Loucy (cell line): Measurements from ENCODE around the gene MTFR2.

Source experiments
- H2AFZ ChIP-seq: fragments of 200-600 bp; sonication (generic); 2 replicates; pipeline ENCODE4 v1.6.0; 2016; ENCODE audit warnings: antibody characterized with exemption, mild to moderate bottlenecking, low read length, moderate library complexity
- H3F3A ChIP-seq: fragments of 200-600 bp; 2 replicates; pipeline ENCODE4 v1.6.0; 2016; ENCODE audit warnings: antibody characterized with exemption, low read depth, mild to moderate bottlenecking
- H3K27me3 ChIP-seq: fragments of 200-600 bp; sonication (generic); 2 replicates; pipeline ENCODE4 v1.6.1; 2014; ENCODE audit warnings: low read length, mild to moderate bottlenecking; ENCODE audit not compliant: insufficient read depth, poor library complexity, severe bottlenecking
- H3K36me3 ChIP-seq: fragments of 200-600 bp; sonication (generic); 2 replicates; pipeline ENCODE4 v1.6.1; 2016; ENCODE audit warnings: low read length; ENCODE audit not compliant: insufficient read depth
- H3K4me1 ChIP-seq: fragments of 200-600 bp; sonication (generic); 2 replicates; pipeline ENCODE4 v1.5.1; 2014; ENCODE audit warnings: low read length, mild to moderate bottlenecking; ENCODE audit not compliant: insufficient read depth, poor library complexity, severe bottlenecking
- H3K4me2 ChIP-seq: fragments of 200-600 bp; sonication (generic); 2 replicates; pipeline ENCODE4 v1.6.0; 2014; ENCODE audit warnings: antibody characterized with exemption, low read length, low read depth, mild to moderate bottlenecking; ENCODE audit not compliant: poor library complexity, severe bottlenecking
- H3K4me3 ChIP-seq: fragments of 200-600 bp; sonication (generic); 2 replicates; pipeline ENCODE4 v1.5.1; 2014; ENCODE audit warnings: low read length, mild to moderate bottlenecking, mixed read lengths; ENCODE audit not compliant: poor library complexity, severe bottlenecking
- H3K79me2 ChIP-seq: fragments of 200-600 bp; sonication (generic); 2 replicates; pipeline ENCODE4 v1.6.1; 2014; ENCODE audit warnings: low read length; ENCODE audit not compliant: insufficient read depth
- H3K9ac ChIP-seq: fragments of 200-600 bp; sonication (generic); 2 replicates; pipeline ENCODE4 v1.6.0; 2014; ENCODE audit warnings: mild to moderate bottlenecking, low read depth, low read length, moderate library complexity; ENCODE audit not compliant: poor library complexity, severe bottlenecking
- H3K9me2 ChIP-seq: fragments of 200-600 bp; sonication (generic); replicated peaks from 2 replicates; pipeline ENCODE4 v1.6.1; 2016; ENCODE audit warnings: low read depth, low read length, mixed read lengths
- H3K9me3 ChIP-seq: fragments of 200-600 bp; sonication (generic); 2 replicates; pipeline ENCODE4 v1.6.1; 2014; ENCODE audit warnings: mild to moderate bottlenecking, antibody characterized with exemption, low read length, low read depth; ENCODE audit not compliant: insufficient read depth
- H4K20me1 ChIP-seq: fragments of 200-600 bp; sonication (generic); 2 replicates; pipeline ENCODE4 v1.6.0; 2014; ENCODE audit warnings: antibody characterized with exemption, low read length, mild to moderate bottlenecking; ENCODE audit not compliant: insufficient read depth, poor library complexity, severe bottlenecking
- EZH2phosphoT487 ChIP-seq: fragments of 200-600 bp; IDR thresholded peaks from 2 replicates; pipeline ENCODE4 v1.6.1; 2018; ENCODE audit warnings: antibody characterized with exemption, mild to moderate bottlenecking, moderate library complexity, borderline replicate concordance
- TF ChIP-seq, protein P1 (sequence below): fragments of 200-600 bp; sonication (generic); conservative IDR thresholded peaks from 2 replicates; pipeline ENCODE4 v1.5.1; 2014; ENCODE audit warnings: mild to moderate bottlenecking, antibody characterized with exemption, low read length

MTFR2 gene

GRCh38 chr6:136236466-136237293 lies 13.4 kb downstream of the MTFR2 start:
- Histone ChIP-seq H2AFZ (no peak overlapping the region), H3K4me1 (peaks cover 15% of the 10 kb centered on the region), H3K4me2 (peak overlapping the region; percentile 63), H3K36me3 (peaks cover 16% of the 10 kb centered on the region), H3F3A (no peaks in the 10 kb centered on the region), H4K20me1 (no peaks in the 10 kb centered on the region), H3K27me3 (no peaks in the 10 kb centered on the region), H3K79me2 (no peaks in the 10 kb centered on the region), H3K4me3 (peak overlapping the region; percentile 35), H3K9me2 (no peaks in the 10 kb centered on the region), H3K9ac (peak overlapping the region; percentile 20), H3K9me3 (no peaks in the 10 kb centered on the region)
- TF ChIP-seq EZH2phosphoT487: no peak
- TF ChIP-seq, protein P1, sequence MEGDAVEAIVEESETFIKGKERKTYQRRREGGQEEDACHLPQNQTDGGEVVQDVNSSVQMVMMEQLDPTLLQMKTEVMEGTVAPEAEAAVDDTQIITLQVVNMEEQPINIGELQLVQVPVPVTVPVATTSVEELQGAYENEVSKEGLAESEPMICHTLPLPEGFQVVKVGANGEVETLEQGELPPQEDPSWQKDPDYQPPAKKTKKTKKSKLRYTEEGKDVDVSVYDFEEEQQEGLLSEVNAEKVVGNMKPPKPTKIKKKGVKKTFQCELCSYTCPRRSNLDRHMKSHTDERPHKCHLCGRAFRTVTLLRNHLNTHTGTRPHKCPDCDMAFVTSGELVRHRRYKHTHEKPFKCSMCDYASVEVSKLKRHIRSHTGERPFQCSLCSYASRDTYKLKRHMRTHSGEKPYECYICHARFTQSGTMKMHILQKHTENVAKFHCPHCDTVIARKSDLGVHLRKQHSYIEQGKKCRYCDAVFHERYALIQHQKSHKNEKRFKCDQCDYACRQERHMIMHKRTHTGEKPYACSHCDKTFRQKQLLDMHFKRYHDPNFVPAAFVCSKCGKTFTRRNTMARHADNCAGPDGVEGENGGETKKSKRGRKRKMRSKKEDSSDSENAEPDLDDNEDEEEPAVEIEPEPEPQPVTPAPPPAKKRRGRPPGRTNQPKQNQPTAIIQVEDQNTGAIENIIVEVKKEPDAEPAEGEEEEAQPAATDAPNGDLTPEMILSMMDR: no peak

DNA sequence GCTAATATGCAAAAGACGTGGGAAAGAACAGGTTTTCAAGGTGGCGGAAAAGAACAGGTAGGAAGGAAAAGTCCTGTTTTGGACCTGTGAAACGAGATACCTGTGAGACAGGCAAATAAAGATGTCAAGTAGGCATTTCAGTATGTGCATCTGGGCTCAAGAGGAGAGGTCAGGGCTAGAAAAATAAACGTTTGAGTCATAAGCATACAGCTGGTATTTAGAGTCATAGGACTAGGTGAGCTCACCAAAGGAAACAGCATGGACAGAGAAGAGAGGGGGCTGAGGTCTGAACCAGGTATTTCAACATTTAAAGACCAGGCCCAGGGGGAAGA lies 14.9 kb downstream of the MTFR2 start:
- Histone ChIP-seq H3K4me1 (peaks cover 15% of the 10 kb centered on the region), H3K9me3 (no peaks in the 10 kb centered on the region), H3K4me3 (no peak overlapping the region), H3K4me2 (no peak overlapping the region), H3K36me3 (peaks cover 14% of the 10 kb centered on the region), H3K9me2 (no peaks in the 10 kb centered on the region), H2AFZ (no peak overlapping the region), H4K20me1 (no peaks in the 10 kb centered on the region), H3K27me3 (no peaks in the 10 kb centered on the region), H3K79me2 (no peaks in the 10 kb centered on the region), H3K9ac (no peak overlapping the region), H3F3A (no peaks in the 10 kb centered on the region)
- TF ChIP-seq, protein P1: no peak
- no peak for TF ChIP-seq EZH2phosphoT487

- no peak overlapping the region for H3K4me2 ChIP-seq
- no peaks in the 10 kb centered on the region for H3K9me2 ChIP-seq
- H3F3A ChIP-seq: no peaks in the 10 kb centered on the region
- H3K4me1 ChIP-seq: peaks cover 15% of the 10 kb centered on the region
- H2AFZ ChIP-seq: no peak overlapping the region
- H4K20me1 ChIP-seq: no peaks in the 10 kb centered on the region
- peaks cover 5% of the 10 kb centered on the region; the same call in 1 of the 2 replicates for H3K36me3 ChIP-seq
- H3K27me3 ChIP-seq: no peaks in the 10 kb centered on the region
- TF ChIP-seq, protein P1: no peak
- no peak for TF ChIP-seq EZH2phosphoT487
- no peaks in the 10 kb centered on the region for H3K79me2 ChIP-seq
- H3K9me3 ChIP-seq: no peaks in the 10 kb centered on the region
- no peak overlapping the region for H3K9ac ChIP-seq
- H3K4me3 ChIP-seq: no peak overlapping the region
Observed at GRCh38 chr6:136232701-136233100, 17.4 kb downstream of the MTFR2 start.
